HG03558 (cell line): Measurements from ENCODE around the gene TYMS.

Experiments used
- ATAC-seq: cut with Tn5 transposase; IDR thresholded peaks from one replicate; pipeline ENCODE4 v1.9.1; 2021; ENCODE audit warnings: moderate number of reproducible peaks; ENCODE audit not compliant: unreplicated experiment; ENCODE audit errors: extremely low read depth

The TYMS gene

DNA sequence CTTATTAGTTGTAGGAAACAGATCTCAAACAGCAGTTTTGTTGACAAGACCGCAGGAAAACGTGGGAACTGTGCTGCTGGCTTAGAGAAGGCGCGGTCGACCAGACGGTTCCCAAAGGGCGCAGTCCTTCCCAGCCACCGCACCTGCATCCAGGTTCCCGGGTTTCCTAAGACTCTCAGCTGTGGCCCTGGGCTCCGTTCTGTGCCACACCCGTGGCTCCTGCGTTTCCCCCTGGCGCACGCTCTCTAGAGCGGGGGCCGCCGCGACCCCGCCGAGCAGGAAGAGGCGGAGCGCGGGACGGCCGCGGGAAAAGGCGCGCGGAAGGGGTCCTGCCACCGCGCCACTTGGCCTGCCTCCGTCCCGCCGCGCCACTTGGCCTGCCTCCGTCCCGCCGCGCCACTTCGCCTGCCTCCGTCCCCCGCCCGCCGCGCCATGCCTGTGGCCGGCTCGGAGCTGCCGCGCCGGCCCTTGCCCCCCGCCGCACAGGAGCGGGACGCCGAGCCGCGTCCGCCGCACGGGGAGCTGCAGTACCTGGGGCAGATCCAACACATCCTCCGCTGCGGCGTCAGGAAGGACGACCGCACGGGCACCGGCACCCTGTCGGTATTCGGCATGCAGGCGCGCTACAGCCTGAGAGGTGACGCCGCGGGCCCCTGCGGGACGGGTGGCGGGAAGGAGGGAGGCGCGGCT lies at the start of gene TYMS:
TYMS (plus strand) TSS at position 343 of the 690 bp plus-strand sequence; CDS start at position 433, 90 bp downstream.
- peak; percentile 24 for ATAC-seq

DNA sequence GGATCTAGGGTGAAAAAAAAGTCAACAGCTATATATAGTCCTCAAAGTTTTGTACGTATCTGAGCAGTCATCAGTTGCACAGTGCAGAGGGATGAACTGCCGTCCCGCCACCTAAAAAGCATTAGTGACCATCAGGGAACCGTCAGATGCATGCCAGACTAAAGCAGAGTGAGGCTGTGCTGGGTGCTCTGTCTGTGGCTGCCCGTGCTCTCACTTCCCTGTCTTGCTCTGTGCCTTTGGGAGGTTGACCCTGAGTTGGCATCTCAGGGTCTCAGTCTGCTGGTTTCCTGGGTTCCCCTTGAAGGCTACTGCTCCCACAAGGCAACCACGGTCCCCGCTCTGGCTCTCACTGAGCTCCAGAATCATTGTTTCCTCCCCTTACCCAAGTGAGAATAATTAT lies 49.5 kb upstream of the TYMS start:
- ATAC-seq: no peak

DNA sequence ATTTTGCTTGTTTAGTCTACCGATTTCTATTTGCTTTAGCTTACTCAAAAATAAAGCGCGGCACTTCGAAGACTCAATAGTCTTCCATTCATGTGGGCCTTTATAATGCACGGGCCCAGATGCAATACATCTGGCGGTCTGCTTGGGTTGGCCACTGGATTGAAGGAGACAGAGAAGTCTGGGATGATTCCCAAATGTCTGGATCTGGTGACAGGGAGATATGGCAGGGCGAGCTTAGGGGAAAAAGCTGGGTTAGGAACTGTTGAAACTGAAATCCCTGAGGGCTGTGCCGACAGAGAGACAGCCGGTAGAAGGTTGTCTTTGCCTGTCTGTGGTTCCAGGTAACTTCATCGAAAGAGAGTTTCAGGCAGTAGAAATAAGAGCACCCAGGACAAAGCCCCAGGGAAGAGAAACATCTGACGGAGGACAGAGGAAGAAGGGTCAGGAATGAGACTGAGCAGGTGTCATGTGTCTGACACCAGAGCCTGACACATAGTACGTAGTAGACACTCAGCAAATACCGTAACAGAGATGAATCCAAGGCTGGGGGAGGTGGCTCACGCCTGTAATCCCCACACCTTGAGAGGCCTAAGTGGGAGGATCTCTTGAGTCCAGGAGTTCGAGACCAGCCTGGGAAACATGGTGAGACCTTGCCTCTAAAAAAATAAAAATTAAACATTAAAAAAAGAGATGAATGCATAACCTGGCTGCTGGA lies 47.1 kb upstream of the TYMS start:
- ATAC-seq: no peak

DNA sequence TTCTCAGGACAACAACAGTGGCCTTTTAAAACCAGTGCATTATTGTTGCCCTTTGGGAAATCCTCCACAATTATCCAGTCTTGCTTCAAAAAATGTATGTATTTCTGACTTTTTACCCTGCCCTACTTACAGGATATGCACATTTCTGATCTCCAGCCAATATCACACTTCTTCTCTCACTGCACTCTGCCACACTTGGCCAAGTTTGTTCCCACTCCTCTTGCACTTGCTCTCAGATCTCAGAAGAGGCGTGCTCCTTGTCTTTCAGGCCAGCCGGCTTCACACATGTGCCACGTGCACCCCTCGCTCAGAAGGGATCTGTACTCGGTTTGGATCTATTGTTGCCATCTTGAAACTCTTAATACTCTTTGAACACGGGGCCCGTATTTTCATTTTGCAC lies 45.3 kb upstream of the TYMS start:
- no peak for ATAC-seq

DNA sequence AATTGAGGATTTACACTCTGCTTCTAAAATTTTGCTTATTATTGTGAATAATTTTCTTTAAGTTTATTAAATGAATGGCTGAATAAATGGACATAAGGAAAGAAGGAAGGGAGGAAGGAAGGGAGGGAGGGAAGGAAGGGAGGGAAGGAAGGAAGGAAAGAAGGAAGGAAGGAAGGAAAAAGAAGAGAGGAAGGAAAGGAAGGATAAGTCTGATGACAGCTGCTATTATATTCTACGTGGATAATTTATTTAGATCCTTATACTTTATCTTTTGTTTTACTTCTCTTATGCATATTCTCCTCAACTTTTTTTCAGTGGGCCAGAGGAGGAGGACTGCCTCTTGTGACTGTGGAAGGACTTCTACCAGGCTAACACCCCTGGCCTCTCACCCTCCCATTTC lies 43.3 kb upstream of the TYMS start:
- ATAC-seq: no peak

DNA sequence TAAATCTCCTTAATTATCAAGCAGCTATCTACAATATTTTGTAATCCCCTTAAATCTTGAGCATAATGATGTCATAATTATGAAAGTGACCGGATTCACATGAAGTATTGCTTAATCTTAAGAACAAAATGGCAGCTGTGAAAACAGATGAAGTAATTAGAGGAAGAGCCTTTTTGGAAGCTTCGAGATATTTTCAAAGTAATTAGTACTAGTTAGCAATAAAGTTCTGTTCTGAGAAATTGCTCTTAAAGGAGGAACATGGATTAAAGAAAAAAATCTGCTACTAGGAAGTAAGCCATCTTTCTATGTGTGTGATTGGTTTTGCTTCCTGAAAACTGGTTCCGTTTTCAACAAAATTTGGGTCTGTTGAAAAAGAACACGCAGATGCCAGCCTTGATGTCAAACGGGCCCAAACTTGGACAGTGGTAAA lies 42.3 kb upstream of the TYMS start:
- ATAC-seq: no peak

DNA sequence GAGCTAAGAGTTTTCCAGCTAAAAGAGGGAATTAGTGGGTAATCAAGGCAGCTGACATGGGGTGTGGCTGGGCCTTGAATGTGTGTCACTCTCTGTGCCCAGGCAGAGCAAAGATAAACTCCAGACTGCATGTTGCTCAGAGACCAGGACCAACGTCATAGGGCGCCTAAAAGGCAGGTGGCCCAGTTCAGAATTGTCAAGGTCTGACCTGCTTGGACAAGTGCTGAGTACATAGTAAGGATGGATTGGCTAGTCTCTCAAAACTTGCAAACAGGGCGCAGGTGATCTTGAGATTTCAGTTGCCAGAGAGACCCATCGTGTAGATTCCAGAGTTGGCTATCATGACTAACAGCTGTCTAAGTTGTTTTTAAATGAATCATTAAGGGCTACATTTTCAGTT lies 41.7 kb upstream of the TYMS start:
- no peak for ATAC-seq

DNA sequence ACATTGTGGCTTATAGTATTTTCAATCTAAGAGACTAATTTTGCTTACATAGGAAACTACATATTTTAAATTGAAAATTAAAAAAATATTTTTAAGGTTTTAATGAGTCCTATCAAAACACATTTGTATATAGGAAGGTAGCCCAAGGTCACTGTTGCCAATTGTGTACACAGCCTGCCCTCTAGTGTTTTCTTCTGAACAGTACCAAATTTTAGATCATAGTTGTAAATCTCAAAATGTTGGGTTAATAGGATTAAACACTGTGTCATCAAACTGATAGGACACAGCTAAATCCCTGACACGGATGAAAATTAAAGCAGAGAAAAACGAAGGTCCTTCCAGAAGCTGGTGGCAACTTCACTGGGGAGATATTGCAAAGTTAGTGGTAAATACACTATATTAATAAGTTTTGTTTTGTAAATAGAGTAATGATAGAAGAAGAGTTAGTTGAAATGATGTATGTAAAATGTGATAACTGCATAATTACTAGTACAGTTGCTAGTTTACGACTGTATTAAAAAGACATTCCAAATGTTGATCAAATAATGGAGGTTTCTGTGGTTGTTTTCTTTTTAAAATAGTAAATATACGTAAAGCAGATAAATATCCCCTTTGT lies 41.0 kb upstream of the TYMS start:
- ATAC-seq: no peak

DNA sequence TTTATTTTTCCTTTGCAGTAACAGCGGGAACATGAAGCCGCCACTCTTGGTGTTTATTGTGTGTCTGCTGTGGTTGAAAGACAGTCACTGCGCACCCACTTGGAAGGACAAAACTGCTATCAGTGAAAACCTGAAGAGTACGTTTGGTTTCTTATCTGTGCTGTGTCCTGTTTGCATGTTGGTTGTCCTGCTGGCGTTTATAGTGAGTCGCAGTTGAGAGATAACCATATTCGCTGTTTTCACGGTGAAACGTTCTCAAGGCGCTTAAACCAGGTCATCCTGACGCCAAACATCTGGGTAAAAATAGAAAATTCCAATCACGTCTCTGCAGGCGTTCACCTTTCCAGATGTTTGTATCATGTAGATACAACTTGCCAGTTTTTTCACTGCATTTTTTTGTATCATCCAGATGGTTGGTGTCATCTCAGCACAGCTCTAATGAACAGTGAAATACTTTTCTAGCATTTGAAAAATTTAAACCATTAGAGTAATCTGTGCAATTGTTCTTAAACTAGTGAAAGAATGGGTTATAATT lies 39.4 kb upstream of the TYMS start:
- ATAC-seq: no peak

DNA sequence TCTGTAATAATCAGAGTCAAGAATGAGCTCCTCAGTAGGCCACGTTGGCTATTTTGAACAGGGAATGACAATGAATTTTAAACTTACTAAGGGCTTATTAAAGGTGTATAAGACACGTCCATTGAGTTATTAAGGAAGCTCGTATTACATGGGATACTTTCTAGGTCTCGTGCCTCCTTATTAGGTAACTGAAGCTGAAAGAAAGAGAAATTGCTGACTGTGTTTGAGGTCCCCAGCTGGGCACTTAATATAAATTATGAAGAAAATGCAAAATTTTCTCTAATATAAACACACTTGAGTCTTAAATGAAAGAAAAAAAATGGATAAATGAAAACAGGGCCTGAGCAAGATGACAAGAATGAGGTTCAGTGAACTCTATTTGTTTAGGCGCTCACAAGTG lies 38.8 kb upstream of the TYMS start:
- ATAC-seq: no peak

DNA sequence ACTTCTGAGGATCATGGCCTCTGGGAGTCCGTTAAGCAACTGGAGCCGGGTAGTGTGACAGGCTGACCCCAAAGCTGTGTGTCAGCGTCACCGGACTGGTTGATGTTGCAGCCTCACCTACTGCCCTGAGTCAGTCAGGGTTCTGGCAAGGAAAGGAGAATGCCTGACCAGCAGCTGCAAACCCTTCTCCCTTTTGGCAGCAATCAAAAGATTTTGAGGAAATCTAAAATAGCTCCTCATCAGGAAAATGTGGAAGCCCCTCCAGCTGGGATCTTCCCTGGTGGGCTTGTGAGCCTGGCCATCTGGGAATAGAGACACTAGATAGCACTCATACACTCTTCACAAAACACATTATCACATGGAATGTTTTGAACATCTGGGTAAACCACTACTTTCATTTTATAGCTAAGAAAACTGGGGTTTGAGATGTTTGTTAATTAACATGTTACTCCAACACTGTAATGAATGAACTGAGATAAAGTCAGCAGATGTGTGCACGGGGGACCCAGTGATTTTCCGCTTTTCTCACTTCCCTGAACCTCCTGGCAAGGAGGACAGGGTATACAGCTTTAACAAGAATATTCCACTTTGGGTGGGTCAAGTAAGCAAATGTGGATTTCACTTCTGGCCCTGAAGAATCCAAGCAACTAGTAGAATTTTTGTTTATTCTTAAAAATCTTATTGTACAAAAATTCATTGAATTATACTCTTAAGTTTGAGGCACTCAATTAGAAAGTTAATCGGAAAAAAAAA lies 36.0 kb upstream of the TYMS start:
- ATAC-seq: no peak

DNA sequence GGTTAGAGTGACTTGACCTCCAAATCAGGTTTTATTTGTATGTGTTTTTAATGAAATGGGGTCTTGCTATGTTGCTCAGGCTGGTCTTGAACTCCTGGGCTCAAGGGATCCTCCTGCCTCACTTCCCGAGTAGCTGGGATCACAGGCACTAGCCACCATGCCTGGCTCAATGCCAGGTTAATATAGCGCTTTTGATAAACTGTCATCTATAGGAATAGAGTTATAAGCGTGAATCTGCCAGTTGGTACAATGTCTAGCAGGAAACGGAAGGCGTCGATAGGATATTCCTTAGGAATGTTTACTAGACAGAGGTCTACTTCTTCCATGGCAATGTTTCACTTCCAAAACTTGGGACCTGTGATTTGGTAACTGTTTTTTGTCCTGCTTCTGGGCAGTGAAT lies 35.2 kb upstream of the TYMS start:
- ATAC-seq: no peak

DNA sequence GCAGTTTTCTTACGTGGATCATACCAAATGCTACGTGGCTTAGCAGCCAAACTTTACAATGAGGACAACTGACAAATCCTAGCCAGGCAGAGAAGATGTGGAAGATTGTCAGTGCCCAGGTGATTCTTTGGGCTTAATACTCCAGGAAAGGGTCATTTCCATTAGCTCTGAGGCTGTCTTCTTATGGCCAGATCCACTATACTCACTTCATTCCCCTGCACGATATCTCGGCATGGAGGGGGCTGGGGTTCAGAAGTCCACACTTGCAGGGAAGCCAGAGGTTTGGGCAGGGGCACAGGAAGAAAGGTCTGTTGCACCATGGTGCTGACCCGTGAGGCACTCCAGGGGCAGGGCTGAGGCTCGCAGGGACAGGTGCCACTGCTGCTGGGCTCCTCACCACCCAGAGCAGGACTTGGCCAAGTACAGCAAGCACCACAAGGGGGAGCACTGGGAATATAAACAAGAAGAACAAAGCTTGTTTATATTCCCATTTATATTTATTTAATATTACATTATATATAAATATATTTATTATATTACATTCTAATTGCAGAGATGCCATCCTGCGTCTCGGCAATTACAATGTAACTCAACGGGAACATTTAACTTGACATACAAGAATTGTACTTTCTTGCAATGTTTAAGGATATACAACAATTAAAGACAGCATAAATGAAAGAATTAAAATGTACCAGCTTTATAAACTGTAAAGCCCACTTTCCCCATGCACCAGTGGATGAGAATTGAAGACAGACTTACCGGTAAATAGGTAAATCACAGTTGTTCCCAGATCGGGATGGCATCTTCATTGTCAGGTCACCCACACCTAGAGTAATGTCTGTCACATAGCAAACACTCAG lies 33.5 kb upstream of the TYMS start:
- no peak for ATAC-seq

DNA sequence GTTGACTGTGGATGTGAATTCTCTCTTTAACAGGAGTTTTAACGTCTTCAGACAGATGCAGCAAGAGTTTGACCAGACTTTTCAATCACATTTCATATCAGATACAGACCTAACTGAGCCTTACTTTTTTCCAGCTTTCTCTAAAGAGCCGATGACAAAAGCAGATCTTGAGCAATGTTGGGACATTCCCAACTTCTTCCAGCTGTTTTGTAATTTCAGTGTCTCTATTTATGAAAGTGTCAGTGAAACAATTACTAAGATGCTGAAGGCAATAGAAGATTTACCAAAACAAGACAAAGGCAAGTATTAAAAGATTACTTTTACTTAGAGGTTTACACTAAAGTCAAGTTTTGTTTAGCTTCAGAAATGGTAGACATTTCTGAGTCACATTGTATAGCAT lies 30.2 kb upstream of the TYMS start:
- ATAC-seq: no peak

DNA sequence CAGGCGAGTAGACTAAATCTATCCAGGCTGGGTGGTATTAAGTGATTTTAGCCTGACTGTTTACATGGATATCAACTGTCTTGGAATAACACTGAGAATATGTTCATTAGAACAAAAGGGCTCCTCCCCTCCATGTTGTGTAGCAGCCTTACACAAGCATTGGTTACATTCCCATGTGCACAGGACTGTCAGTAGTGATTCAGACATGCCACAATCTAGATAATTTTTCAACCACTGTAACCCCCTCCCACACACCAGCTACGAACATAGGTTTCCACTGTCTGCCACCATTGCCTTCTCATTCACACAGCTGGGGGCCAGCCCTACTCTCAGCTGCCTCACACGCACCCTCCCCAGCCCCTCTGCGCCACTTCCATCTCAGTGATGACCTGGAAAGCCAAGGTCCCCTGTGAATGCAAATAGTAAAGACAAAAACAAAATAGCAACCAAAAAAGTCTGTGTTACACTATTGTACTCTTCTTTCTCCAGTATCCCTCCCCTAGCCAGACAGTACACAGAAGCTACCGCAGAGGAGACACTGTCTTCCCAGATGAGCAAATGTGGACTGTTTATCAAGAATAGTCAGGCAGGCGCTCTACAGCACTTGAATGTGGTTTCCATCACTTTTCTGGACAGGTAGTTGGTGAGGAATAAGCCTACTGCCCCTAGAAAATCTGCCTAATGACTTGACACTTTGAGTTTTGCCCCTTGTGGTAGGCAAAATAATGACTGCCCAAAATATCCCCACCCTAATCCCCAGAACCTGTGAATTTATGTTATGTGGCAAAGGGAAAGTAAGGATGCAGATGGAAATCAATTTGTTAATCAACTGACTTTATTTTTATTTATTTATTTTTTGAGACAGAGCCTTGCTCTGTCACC lies 27.9 kb upstream of the TYMS start:
- no peak for ATAC-seq

DNA sequence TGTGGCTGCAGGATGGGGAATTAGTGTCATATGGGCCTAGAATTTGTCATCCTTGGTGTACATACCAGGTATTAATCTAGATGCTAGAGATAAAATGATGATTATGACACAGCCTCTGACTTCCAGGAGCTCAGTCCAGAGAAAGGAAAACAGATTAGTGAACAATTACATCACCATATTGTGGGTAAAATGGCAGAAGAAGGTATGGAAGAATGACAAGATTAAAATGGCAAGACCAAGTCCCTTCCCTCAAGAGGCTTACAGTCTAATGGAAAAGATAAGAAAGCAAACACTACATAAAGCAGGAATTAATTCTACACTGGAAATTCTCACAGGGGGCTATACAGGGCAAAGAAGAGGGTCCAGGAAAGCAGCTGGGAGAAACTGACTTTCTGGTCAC lies 25.9 kb upstream of the TYMS start:
- ATAC-seq: no peak

DNA sequence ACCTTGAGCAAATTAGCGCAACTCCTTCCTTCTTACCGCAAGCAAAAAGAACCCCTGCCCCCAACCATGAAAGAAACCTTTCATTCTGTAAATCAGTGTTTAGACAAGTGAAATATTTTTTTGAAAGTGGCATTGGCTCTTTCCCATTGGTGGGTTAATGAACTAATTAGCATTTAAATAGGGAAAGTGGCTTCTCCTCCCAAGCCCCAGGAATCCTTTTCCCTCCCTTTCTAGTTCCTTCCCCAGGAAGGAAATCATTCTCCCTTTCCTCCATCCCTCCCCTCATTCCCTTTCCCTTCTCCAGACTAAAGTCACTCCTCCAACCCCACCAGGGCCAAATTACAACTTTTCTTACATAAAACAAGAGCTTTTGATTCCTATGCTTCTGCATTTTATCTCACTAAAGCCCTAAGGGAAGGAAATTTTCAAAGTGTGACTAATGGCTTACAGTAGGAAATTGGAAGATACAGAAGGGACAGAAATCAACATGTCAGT lies 22.9 kb upstream of the TYMS start:
- no peak for ATAC-seq

DNA sequence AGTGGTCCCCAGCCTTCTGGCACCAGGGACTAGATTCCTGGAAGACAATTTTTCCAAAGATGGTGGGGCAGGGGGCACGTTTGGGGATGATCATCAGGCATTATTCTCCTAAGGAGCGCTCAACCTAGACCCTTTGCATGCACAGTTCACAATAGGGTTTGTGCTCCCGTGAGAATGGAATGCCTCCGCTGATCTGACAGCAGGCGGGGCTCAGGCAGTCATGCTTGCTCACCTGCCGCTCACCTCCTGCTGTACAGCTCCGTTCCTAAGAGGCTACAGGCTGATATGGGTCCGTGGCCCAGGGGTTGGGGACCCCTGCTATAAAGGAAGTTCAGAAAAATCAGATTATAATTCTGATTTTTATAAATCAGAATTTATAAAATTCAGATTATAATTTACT lies 22.3 kb upstream of the TYMS start:
- ATAC-seq: no peak

DNA sequence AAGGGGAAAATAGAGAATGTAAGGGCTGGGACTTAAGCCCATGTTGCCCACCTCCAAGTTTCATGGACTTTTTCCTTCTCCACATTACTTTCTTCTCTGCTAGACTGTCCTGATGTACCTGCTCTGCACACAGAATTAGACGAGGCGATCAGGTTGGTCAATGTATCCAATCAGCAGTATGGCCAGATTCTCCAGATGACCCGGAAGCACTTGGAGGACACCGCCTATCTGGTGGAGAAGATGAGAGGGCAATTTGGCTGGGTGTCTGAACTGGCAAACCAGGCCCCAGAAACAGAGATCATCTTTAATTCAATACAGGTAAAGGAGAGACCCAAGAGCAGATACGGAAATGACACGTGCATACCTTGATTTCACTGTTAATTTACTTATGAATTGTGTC lies 16.2 kb upstream of the TYMS start:
- ATAC-seq: no peak
